Measurements from ENCODE around the gene NR1H4.

Gene NR1H4

DNA sequence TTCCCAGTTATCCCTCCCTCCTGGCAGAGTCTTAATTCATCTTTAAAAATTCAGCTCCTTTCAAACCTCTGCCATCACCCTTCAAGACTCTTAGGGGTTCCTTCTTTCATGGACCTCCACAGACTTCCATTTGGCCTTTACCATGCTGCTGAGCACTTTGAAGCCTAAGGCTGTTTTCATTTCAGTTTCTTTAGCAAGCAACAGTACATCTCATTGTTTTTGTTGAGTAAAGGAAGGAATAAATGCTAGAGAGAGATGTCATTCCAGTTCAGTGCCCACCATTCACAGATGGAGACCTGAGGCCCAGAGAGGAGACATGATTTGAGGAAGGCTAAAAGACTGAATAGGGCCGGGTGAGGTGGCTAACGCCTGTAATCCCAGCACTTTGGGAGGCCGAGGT, 98.5 kb downstream of the NR1H4 start:
- ChIA-PET POLR2A (no interaction called here), CTCF (interaction anchor here (1.1 to 3.0 kb wide), 2 partner anchors 9 to 17 kb away, joined by 3 to 13 read pairs; no protein-coding TSS in a partner anchor)
- H3K4me1 ChIP-seq (ENCODE audit: control insufficient read depth, insufficient read depth, low read length), result peaks cover 15% of the 10 kb centered on the region; the same call in 1 of the 2 replicates
- no peaks in the 10 kb centered on the region for H3K9me3 ChIP-seq (ENCODE audit: control insufficient read depth, insufficient read depth, low read depth, low read length)
- H3K4me3 ChIP-seq (ENCODE audit: low read depth, low read length), result no peak overlapping the region
- TF ChIP-seq ZNF768 (tag by site-specific recombination; IDR thresholded peaks at IDR 0.05), result no peak
- no peak for TF ChIP-seq ZNF701 (tag by site-specific recombination; IDR thresholded peaks at IDR 0.05)
- no peak for TF ChIP-seq ZNF24 (tag by site-specific recombination; IDR thresholded peaks at IDR 0.05)
- no peak for TF ChIP-seq TRIM28 (IDR thresholded peaks at IDR 0.05; ENCODE audit: borderline replicate concordance, low read length)
- TF ChIP-seq GLI4 (tag by site-specific recombination; IDR thresholded peaks at IDR 0.05), result no peak
- TF ChIP-seq ZNF830 (tag by site-specific recombination; IDR thresholded peaks at IDR 0.05; ENCODE audit: low read depth), result no peak
- TF ChIP-seq HOXD13 (CRISPR knock-in tag; IDR thresholded peaks at IDR 0.05; ENCODE audit: borderline replicate concordance), result no peak
- TF ChIP-seq FEZF1 (tag by site-specific recombination; IDR thresholded peaks at IDR 0.05), result no peak
- no peak for TF ChIP-seq ZNF449 (tag by site-specific recombination; IDR thresholded peaks at IDR 0.05)
- no peak for TF ChIP-seq ZNF518A (tag by site-specific recombination; conservative IDR thresholded peaks at IDR 0.05; ENCODE audit: low read depth)
- TF ChIP-seq ZNF366 (tag by site-specific recombination; conservative IDR thresholded peaks at IDR 0.05), result no peak
- no peak for TF ChIP-seq ZNF239 (tag by site-specific recombination; IDR thresholded peaks at IDR 0.05)
- no peak for TF ChIP-seq KLF9 (tag by site-specific recombination; IDR thresholded peaks at IDR 0.05; ENCODE audit: low read depth)
- TF ChIP-seq, protein P1, sequence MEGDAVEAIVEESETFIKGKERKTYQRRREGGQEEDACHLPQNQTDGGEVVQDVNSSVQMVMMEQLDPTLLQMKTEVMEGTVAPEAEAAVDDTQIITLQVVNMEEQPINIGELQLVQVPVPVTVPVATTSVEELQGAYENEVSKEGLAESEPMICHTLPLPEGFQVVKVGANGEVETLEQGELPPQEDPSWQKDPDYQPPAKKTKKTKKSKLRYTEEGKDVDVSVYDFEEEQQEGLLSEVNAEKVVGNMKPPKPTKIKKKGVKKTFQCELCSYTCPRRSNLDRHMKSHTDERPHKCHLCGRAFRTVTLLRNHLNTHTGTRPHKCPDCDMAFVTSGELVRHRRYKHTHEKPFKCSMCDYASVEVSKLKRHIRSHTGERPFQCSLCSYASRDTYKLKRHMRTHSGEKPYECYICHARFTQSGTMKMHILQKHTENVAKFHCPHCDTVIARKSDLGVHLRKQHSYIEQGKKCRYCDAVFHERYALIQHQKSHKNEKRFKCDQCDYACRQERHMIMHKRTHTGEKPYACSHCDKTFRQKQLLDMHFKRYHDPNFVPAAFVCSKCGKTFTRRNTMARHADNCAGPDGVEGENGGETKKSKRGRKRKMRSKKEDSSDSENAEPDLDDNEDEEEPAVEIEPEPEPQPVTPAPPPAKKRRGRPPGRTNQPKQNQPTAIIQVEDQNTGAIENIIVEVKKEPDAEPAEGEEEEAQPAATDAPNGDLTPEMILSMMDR (tag by site-specific recombination; IDR thresholded peaks at IDR 0.05), result no peak
- TF ChIP-seq ZNF146 (tag by site-specific recombination; IDR thresholded peaks at IDR 0.05), result no peak
- no peak for TF ChIP-seq ZNF549 (tag by site-specific recombination; IDR thresholded peaks at IDR 0.05)
- TF ChIP-seq, protein P2, sequence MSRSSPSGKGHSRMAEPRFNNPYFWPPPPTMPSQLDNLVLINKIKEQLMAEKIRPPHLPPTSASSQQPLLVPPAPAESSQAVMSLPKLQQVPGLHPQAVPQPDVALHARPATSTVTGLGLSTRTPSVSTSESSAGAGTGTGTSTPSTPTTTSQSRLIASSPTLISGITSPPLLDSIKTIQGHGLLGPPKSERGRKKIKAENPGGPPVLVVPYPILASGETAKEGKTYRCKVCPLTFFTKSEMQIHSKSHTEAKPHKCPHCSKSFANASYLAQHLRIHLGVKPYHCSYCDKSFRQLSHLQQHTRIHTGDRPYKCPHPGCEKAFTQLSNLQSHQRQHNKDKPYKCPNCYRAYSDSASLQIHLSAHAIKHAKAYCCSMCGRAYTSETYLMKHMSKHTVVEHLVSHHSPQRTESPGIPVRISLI (tag by site-specific recombination; IDR thresholded peaks at IDR 0.05), result no peak
- TF ChIP-seq SCRT2 (tag by site-specific recombination; IDR thresholded peaks at IDR 0.05), result no peak
- no peaks in the 10 kb centered on the region; a peak in 1 of 3 replicates for H3K36me3 ChIP-seq (ENCODE audit: control insufficient read depth in 2 of 2, insufficient read depth in 1 of 2, low read length in 2 of 2)
- no peak overlapping the region for H3K27ac ChIP-seq (ENCODE audit: extremely low read depth, low read depth, low read length)

All from HEK293 (cell line).